Measurements from ENCODE around the gene CCDC186.

CCDC186 gene

GRCh38 chr10:114103284-114103683 lies 70.7 kb downstream of the CCDC186 start:
- peak; percentile 71 for DNase-seq

- no peak for DNase-seq
These were observed 71.7 kb downstream of the CCDC186 start for GRCh38 chr10:114102256-114102655.

GRCh38 chr10:114100848-114101741 lies 72.9 kb downstream of the CCDC186 start:
- peak; percentile 48 for DNase-seq

- no peak for DNase-seq
These were observed 77.1 kb downstream of the CCDC186 start for GRCh38 chr10:114096864-114097263.

- DNase-seq, result no peak
These were observed 78.3 kb downstream of the CCDC186 start for GRCh38 chr10:114095559-114096337.

- DNase-seq, result no peak
These were observed 79.2 kb downstream of the CCDC186 start for GRCh38 chr10:114094795-114095194.

- DNase-seq, result no peak
These were observed 86.3 kb downstream of the CCDC186 start for GRCh38 chr10:114087655-114088054.

GRCh38 chr10:114087255-114087654 lies 86.7 kb downstream of the CCDC186 start:
- no peak for DNase-seq

GRCh38 chr10:114084215-114084614 lies 89.8 kb downstream of the CCDC186 start:
- DNase-seq, result no peak

GRCh38 chr10:114083040-114083439 lies 91.0 kb downstream of the CCDC186 start:
- no peak for DNase-seq

- DNase-seq, result no peak
These were observed 92.0 kb downstream of the CCDC186 start for GRCh38 chr10:114081911-114082583.

GRCh38 chr10:114079421-114079820 lies 94.6 kb downstream of the CCDC186 start:
- no peak for DNase-seq

GRCh38 chr10:114078346-114078745 lies 95.7 kb downstream of the CCDC186 start:
- DNase-seq, result no peak

GRCh38 chr10:114077815-114078219 lies 96.2 kb downstream of the CCDC186 start:
- DNase-seq, result no peak

GRCh38 chr10:114077347-114077746 lies 96.7 kb downstream of the CCDC186 start:
- DNase-seq, result no peak

GRCh38 chr10:114075093-114075492 lies 98.9 kb downstream of the CCDC186 start:
- no peak for DNase-seq

GRCh38 chr10:114073395-114074186 lies 100.4 kb downstream of the CCDC186 start:
- no peak for DNase-seq

GRCh38 chr10:114071178-114071577 lies 102.8 kb downstream of the CCDC186 start:
- DNase-seq, result no peak
